Stomach smooth muscle (tissue), 2 donors: Measurements from ENCODE around the gene PLSCR1.
"Not testable (repeated sequence)": the region's sequence is repeated elsewhere in the genome, so short reads cannot be mapped to it uniquely, and the experiment has no call there.

Experiments used
- H3K27ac ChIP-seq: one replicate; pipeline ENCODE4 v1.7.0; 2013; ENCODE audit warnings: mild to moderate bottlenecking, low read length, inconsistent platforms
- H3K27me3 ChIP-seq, 2 donors: one replicate each; pipeline ENCODE4 v1.7.0; 2013; ENCODE audit warnings: low read length in 2 of 2; ENCODE audit not compliant: insufficient read depth in 2 of 2, control insufficient read depth in 1 of 2
- H3K36me3 ChIP-seq, 2 donors: one replicate each; pipeline ENCODE4 v1.7.0; 2013; ENCODE audit warnings: low read length in 2 of 2; ENCODE audit not compliant: control insufficient read depth in 2 of 2, insufficient read depth in 2 of 2
- H3K4me1 ChIP-seq: one replicate; pipeline ENCODE4 v1.7.0; 2013; ENCODE audit warnings: low read length; ENCODE audit not compliant: control insufficient read depth, insufficient read depth
- H3K4me3 ChIP-seq, 2 donors: one replicate each; pipeline ENCODE4 v1.7.0; 2013; ENCODE audit warnings: low read length in 2 of 2
- H3K9ac ChIP-seq, 2 donors: one replicate each; pipeline ENCODE4 v1.7.0; 2013; ENCODE audit warnings: low read length in 2 of 2, mild to moderate bottlenecking in 1 of 2
- H3K9me3 ChIP-seq, 2 donors: one replicate each; pipeline ENCODE4 v1.7.0; 2013; ENCODE audit warnings: low read length in 2 of 2; ENCODE audit not compliant: control insufficient read depth in 2 of 2
- donor health status: healthy.
- donor health status: Pancreatic carcinoma.

Gene PLSCR1

GRCh38 chr3:146537603-146538002 lies 6.8 kb downstream of the PLSCR1 start:
- Histone ChIP-seq H3K4me1 (peaks cover 5% of the 10 kb centered on the region), H3K36me3 (no peaks in the 10 kb centered on the region), H3K4me3 (no peak overlapping the region), H3K9ac (no peak overlapping the region), H3K9me3 (no peaks in the 10 kb centered on the region), H3K27me3 (no peaks in the 10 kb centered on the region), H3K27ac (no peak overlapping the region)

DNA sequence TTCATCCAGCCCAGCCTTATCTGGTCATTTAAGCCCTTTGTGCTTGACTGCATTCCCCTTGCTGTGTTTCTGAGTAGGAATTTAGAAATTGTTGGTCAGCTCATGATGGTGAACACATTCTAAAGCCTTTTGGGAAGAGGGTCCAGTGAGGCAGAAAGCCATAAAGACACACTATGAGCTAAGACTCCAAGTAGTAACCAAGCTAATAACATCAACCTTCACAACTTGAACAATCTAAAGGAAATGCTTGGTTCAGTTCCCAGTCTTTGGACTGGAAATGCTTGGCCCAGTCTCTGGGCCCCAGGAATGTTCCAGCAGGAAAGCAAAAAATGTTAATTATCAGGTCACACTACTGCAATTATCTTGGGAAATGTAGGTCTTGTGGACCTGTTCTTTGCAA lies 7.7 kb downstream of the PLSCR1 start:
- Histone ChIP-seq H3K36me3 (no peaks in the 10 kb centered on the region), H3K27ac (no peak overlapping the region), H3K9me3 (no peaks in the 10 kb centered on the region), H3K27me3 (no peaks in the 10 kb centered on the region), H3K4me3 (no peak overlapping the region), H3K4me1 (peaks cover 2% of the 10 kb centered on the region), H3K9ac (no peak overlapping the region)

- no peak overlapping the region for H3K4me3 ChIP-seq
- peaks cover 2% of the 10 kb centered on the region for H3K4me1 ChIP-seq
- H3K9ac ChIP-seq: no peak overlapping the region
- no peaks in the 10 kb centered on the region for H3K27me3 ChIP-seq
- peaks cover 0 to 14% of the 10 kb centered on the region in 2 donors for H3K36me3 ChIP-seq
- no peak overlapping the region for H3K27ac ChIP-seq
- no peaks in the 10 kb centered on the region for H3K9me3 ChIP-seq
Observed at GRCh38 chr3:146532406-146532805, 12.0 kb downstream of the PLSCR1 start.

- Histone ChIP-seq H3K27ac (no peak overlapping the region), H3K36me3 (peaks cover 0 to 14% of the 10 kb centered on the region in 2 donors), H3K27me3 (no peaks in the 10 kb centered on the region), H3K4me1 (no peaks in the 10 kb centered on the region), H3K4me3 (no peak overlapping the region), H3K9me3 (no peaks in the 10 kb centered on the region), H3K9ac (no peak overlapping the region)
Observed at GRCh38 chr3:146530609-146531008, 13.8 kb downstream of the PLSCR1 start.

DNA sequence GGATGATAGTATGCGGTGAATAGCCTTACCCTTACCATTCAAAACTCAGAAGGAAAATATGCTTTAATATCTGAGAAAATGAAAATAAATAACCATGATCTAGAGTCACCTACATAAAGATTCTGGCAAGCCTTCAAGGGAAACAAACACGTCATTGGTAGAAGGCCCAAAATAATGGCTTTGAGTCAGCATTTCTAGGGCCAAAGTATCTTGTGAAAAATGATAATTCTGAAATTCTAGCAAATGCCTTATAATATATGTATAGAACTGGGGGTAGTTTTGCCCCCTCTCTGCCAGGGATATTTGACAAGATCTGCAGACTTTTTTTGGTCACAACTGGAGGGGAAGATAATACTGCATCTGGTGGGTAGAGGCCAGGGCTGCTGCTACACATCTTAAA lies 15.4 kb downstream of the PLSCR1 start:
- H3K4me1 ChIP-seq: no peaks in the 10 kb centered on the region
- no peak overlapping the region for H3K27ac ChIP-seq
- no peaks in the 10 kb centered on the region for H3K27me3 ChIP-seq
- H3K4me3 ChIP-seq: no peak overlapping the region
- no peak overlapping the region for H3K9ac ChIP-seq
- peaks cover 4 to 14% of the 10 kb centered on the region in 2 donors for H3K36me3 ChIP-seq
- no peaks in the 10 kb centered on the region for H3K9me3 ChIP-seq

GRCh38 chr3:146524961-146525360 lies 19.4 kb downstream of the PLSCR1 start:
- H3K4me3 ChIP-seq: no peak overlapping the region
- H3K9ac ChIP-seq: no peak overlapping the region
- H3K27ac ChIP-seq: no peak overlapping the region
- no peaks in the 10 kb centered on the region for H3K4me1 ChIP-seq
- H3K36me3 ChIP-seq: peaks cover 9 to 13% of the 10 kb centered on the region in 2 donors
- no peaks in the 10 kb centered on the region for H3K9me3 ChIP-seq
- H3K27me3 ChIP-seq: no peaks in the 10 kb centered on the region

DNA sequence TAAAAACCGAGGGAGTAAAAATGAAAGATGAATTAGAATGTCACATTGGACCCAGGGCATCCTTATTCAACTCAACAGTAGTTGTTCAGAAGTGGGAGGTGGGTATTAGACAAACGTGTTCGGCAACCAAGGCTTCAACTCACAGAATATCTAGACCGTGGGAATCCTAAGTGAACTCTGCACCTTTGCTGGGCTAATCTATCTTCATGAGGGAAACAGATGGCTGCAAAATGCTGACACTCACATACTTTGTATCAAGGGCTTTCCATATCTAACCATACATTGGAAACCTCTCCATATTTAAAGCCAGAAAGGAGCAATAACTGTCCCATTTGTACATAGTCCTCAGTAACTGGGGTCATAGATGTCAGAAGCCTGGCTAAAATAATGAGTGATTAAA lies 20.9 kb downstream of the PLSCR1 start:
- no peaks in the 10 kb centered on the region for H3K27me3 ChIP-seq
- H3K9ac ChIP-seq: no peak overlapping the region
- H3K27ac ChIP-seq: no peak overlapping the region
- no peaks in the 10 kb centered on the region for H3K4me1 ChIP-seq
- peaks cover 8 to 9% of the 10 kb centered on the region in 2 donors for H3K36me3 ChIP-seq
- no peaks in the 10 kb centered on the region for H3K9me3 ChIP-seq
- H3K4me3 ChIP-seq: no peak overlapping the region

- not testable (repeated sequence) for H3K36me3 ChIP-seq, H3K4me3 ChIP-seq, H3K9me3 ChIP-seq, H3K27ac ChIP-seq, H3K9ac ChIP-seq, H3K27me3 ChIP-seq, H3K4me1 ChIP-seq
Observed at GRCh38 chr3:146522174-146523158, 21.9 kb downstream of the PLSCR1 start.

DNA sequence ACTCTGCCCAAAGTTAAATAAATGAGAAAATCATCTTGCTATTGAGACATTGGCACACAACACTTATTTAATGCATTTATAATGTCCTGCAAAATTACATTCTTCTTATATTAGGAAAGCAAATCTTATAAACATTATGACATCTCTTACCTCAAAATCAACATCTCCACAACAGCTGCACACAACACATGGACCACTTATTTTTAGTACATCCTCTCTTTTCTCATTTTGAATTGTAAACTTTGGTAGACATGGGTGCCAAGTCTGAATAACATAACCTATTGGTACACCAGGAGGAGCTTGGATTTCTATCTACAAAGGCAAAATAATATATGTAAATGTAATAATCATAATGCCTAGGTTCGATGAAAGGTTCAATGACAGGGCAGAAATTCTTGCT lies 23.0 kb downstream of the PLSCR1 start:
- H3K36me3 ChIP-seq: peaks cover 7 to 9% of the 10 kb centered on the region in 2 donors

DNA sequence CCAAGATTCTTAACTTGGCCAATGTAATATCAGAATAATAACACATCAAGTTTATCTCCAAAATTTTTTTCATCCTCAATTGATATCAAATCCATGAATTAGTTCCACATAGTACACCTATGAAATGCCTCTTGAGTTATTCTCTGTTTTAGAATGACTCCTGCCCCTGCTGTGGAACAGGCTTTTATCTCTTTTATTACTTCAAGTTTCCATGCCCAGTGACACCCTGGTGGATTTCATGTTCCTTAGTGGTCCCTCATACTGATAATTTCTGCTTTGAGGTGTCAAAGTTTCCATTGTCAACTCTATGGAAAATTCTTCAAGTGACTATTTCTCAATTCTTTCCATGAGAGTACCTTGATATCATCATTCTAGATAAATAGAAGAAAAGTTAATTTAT lies 24.6 kb downstream of the PLSCR1 start:
- H3K27ac ChIP-seq: no peak overlapping the region
- H3K27me3 ChIP-seq: no peaks in the 10 kb centered on the region
- H3K9me3 ChIP-seq: no peaks in the 10 kb centered on the region
- H3K36me3 ChIP-seq: peaks cover 6 to 9% of the 10 kb centered on the region in 2 donors
- no peak overlapping the region for H3K9ac ChIP-seq
- no peak overlapping the region for H3K4me3 ChIP-seq
- H3K4me1 ChIP-seq: no peaks in the 10 kb centered on the region

More for the DNA sequence above, 23.0 kb downstream of the PLSCR1 start:
- no peaks in the 10 kb centered on the region for H3K27me3 ChIP-seq
- H3K27ac ChIP-seq: no peak overlapping the region
- H3K4me3 ChIP-seq: no peak overlapping the region
- no peaks in the 10 kb centered on the region for H3K4me1 ChIP-seq
- H3K9me3 ChIP-seq: no peaks in the 10 kb centered on the region
- H3K9ac ChIP-seq: no peak overlapping the region
